Measurements from ENCODE around the gene CRB2. TPM values are rescaled to one million over a fixed set of nuclear protein-coding genes. Genes with fewer than 3 reads are reported as not detected.

Gene CRB2
- polyA plus RNA-seq, 1 donor: 0.12 TPM

DNA sequence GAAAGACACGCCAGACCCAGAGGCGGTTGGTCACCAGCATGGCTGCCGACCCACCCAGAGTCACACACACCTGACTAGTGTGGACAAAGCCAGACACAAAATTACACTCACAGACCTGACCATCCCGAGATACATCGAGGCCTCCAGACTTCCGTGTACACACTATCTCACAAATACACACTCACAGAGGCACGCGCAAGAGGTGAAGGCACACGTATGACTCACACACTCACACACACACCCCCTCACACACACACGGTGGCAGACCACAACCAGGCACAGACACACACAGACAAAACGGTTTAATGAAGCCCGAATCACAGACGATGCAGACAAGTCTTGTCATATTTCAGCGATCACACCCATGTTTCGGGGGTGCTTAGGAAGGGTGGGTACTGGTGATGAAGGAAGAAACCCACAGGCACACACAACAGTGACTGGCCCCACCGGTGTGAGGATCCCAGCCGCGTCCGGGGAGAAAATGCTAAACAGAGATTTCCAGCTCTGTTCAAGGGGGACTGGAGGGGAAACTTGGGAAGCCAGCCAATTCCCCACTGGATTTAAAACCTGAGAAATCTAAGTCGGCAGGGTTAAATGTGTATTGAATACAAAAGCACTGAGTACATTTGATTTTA, 51.3 kb downstream of the CRB2 start:
- DNase-seq: no peak

DNA sequence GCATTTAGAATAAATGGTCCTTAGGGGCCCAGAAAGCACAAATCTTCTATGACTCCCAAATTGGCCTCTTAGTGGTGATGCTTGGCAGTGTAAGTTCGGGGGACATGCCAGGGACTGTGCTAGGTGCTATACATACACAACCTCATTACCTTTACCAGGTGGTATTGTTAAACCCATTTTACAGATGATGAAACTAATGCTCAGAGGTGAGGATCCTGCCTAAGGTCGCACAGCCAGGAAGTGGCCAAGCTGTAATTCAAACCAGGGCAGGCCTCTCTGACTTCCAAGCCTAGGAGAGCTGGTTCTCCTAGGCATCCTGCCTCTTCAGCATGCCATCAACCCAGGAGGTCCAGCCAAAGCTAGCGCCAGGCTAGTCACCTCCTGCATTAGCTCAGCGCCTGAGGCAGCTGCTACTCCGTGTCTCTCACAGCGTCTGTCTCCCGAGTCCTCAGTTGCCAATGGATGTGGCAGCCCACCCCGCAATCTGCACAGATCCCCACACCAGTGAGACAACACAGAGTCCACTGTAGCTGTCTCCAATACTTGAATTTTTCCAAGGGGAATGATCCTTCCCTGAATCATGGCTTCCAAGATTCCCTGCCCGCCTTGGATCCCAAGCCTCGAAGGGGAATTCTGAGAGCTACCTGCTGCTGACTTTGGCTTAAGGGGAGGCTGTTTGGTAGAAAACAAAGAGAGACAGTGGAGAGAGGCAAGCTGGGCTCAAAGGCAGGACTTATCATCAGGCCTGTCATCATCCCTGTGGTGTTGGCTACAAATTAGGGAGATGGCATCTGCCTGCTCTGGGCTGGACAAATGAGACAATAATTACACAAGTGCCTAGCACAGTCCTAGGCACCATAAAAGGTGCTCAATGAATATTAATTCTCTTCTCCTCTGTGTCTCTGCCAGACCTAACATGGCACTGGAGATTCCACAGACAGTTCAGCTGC, 52.6 kb downstream of the CRB2 start:
- DNase-seq: no peak

DNA sequence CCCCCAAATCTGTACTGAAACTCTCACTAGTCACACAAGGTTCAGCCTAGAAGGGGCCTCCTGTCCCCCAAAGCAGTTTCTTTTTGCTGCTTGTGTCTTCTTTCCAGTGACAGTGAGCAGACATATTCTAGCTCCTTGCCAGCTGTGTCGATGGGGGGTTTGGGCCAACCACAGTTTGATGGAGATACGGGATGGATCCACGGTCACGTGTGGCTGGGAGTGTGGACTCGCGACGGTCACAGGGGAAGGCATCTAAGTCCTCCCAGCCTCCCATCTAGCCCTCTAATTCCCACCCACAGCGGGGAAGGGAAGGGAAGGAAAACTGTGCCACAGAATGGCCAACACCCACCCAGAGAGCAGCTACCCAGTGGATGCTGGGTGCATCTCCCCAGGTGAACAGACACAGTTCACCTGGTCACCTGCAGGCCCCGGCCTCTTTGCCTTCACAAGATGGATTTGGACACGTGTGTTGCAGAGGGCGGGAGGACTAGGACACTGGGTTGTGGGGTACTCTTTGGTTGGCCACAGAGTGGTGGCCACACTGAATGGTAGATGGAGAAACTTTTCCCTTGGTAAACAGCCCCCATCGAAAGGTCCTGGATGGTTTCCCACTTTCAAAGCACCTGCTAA, 54.4 kb downstream of the CRB2 start:
- DNase-seq: no peak

DNA sequence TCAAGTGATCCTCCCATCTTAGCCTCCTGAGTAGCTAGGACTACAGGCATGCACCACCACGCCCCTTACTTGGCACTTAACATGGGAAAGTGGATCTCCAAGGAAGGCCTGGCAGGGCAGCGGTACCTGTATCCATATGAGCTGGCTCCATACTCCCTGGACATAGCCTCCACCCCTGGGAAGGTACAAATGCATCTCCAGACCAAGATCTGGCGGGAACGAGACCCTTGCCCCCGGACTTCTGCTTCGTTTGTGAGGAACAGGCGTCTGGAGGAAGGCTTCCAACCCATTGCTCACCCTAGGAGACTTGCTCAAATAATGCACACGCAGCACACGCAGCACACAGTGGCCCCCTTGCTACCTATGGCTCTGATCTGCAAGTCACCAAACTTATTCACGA, 55.2 kb downstream of the CRB2 start:
- DNase-seq: no peak

DNA sequence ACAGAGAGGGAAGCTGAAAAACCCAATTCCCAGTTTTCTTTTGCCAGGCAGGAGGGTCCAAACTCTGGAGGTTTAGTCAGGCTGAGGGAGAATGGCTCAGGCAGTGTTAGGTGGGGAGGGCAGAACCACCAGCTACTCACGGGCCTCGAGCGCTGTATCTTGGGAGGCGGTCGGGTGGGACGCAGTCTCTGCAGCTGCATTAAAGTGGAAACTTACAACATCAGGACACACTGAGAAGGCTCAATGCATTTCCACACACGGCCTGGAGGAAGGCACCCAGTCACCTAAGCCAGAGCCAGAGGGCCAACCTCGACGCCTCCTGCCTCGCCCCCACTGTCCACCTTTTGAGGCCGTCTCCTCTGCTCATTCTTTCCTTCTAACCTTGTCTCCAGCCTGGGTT, 55.6 kb downstream of the CRB2 start:
- DNase-seq: no peak

DNA sequence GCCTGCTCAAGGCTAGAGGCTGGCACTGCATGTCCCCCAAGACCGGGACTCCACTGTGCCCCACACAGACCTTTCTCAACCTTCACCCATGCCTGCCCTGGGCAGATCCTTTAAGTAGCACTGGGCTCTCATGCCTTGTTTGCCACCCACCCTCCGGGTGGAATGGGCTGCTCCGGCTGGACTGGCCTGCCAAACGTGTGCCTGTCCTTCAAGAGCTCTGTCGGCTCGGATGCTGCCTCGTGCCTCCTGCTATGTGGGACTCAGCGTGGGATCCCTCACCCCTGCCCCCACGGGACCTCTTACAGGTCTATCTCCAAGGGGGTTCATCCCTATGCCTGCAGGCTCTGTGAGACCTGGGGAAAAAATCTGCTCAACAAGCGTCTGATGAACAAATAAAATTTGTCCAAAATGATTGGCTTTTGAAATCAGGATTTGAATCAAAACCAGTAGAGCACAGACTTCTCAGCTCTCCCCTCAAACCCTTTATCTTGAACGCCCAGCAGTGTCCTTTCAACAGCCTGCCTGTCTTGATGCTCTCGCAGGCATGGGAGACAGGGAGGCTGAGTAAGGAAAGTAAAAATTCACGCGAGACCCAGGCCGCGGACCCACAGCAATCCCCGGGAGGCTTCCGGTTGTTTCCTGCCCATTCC, 56.3 kb downstream of the CRB2 start:
- DNase-seq: no peak

DNA sequence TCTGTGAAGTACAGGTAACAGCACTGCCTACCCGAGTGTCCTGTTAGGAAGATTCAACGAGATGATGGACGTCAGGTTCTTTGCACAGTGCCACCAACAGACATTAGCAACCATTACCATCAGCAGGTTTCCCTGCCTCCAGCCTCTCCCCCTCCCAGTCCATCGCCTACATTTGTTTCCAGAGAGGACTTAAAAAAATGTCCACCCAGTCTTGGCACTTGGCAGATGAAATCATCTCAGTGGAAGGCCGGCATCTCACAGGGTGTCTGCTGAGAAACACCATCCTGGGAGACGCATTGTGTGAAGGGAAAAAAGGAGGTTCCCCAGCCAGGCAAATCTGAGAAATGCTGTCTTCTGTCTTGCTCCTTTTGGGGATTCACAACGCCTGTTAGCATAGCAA, 58.2 kb downstream of the CRB2 start:
- DNase-seq: no peak

DNA sequence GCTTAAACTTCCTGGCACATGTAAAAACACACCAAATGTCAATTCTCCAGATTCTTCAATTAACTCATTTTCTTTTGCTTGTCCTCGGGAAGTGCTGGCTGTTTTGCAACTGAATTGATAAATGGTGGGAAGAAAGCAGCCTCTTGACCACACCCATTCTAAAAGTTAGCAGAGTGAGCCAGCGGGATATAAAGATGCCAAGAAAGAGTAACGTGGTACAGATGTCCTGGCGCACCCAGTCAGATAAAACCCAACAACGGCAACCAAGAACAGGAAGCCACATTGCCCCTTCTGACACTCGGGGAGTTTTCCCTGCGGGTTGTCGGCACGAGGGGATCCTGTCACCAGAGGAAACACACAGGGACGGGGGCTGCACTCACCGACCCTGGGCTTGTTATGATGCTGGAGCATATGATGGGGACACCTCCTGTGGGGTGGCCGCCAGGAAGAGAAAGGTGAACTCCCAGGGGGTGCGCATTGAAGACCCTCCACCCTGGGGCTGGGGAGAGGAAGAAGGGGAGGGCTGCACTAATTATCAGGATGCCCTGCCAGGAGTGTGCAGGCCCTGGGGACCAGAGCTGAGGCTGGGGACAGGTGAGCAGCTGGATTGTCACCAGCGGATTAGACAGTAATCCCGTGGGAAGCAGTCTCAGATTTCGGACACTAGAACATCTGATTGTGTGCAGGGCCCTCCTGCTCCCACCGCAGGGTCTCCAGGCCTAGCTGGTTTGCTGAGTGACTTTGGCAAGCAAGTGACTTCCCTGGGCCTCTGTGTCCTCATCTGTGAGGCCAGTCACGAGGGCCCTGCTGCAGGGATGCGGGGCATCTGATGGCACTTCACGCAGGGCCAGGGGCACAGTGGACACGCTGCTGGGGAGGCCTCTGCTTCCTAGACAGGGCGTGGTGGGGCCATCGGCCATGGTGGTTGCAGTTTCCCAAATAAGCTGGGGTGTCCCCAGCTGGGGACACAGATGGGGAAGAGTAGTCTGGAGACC, 59.2 kb downstream of the CRB2 start:
- no peak for DNase-seq

DNA sequence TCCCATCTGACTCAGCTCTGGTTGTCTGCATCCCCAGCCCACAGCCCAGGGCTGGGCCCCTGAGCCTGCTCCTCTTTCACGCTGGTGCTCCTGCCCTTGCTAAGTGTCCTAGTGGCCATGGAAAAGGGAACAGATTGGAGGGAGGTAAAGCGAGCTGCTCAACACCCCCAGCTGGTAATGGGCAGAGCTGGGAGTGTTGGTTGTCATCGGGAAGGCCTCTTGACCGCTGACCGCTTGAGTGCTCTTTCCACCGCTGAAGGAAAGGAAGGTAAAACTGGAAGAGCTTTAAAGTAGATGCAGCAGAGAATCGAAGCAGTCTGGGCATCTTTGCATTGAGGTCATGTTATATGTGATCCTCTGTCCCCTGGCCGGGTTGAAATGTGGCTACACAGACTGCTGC, 60.2 kb downstream of the CRB2 start:
- no peak for DNase-seq

DNA sequence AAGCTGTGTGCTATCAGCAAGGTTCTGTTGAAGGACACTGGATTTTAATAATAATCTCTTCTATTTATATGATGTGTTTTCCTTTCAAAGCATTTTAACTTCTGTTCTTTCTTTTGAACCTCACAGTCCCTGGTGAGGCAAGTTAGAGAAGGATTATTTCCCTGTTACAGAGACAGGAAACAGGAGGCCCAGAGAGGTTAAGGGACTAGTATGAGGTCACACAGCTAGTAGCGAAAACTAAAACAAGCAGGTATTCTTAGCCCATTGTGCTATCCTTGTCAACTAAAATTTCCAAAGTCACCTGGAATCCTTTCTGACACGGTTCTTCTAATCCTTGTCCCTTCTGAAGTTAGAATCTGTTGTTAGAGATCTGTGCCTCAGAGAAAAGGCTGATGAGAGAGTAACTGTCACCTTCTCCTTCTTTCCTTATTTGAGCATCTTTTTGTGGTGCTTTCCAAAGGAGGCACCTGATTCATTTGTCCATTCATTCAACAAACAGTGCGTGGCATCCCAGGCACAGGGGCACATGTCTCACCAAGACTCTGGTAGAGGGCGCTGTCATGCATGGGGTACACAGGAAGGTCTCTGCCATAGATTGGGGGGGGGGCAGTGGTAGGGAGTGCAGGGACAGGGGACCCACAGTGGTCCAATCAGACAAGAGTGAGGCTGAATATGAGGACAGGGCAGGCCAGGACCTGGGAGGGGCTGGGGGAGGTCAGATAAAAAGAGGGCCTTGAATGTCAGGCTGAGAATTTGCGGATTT, 61.5 kb downstream of the CRB2 start:
- no peak for DNase-seq

DNA sequence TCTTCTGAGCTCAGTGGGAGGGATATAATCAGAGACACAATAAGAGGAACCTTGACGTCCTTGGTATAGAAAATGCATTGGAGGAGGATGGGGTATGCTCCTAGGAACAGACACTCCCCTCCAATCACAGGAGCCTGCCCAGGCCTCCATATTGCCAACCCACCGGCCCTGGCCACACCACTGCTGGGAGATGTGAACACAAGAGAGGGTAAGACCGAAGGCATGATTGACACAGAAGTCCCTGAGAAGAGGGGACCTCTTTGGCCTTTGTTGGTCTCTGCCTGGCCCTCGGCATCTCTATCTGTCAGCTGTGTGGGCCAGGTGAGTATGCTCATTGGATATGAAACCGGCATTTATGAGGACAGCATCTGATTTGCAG, 62.0 kb downstream of the CRB2 start:
- DNase-seq: no peak

DNA sequence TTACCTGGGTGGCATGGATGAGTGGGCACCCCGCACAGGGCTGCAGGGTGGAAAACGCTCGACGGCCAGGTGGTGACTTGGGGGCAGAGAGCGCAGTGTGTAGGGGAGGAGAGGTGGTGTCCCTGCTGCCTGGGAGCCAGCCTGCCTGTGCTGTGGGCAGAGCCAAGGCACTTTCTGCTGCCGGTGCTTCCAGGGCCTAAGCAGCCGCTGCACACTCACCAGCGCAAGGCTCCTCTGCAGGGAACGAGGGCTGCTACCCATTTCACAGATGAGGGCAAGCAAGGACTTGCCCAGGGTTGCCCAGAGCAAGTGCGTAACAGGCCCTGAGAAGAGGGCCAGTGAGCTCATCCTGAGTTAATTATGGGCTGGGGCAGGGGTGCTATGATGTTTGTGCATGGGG, 62.5 kb downstream of the CRB2 start:
- DNase-seq: no peak

DNA sequence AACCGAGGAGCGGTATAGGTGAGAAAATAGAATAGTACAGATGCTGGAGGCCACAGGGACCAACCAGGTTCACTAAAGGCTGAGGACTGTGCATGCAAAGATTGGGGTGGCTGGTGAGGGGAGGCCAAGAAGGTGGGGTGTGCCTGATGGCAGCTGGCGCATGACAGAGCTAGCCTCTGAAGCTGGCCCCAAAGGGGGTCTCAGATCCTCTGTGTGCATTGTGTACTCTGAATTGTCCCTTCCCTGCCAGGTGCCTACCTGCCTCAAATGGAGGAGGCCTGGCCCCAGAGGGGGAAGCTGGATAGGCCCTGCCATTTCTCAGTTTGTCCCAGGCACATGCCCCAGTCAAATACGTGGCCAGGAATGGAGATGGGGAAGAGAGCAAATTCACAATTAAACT, 63.1 kb downstream of the CRB2 start:
- no peak for DNase-seq

DNA sequence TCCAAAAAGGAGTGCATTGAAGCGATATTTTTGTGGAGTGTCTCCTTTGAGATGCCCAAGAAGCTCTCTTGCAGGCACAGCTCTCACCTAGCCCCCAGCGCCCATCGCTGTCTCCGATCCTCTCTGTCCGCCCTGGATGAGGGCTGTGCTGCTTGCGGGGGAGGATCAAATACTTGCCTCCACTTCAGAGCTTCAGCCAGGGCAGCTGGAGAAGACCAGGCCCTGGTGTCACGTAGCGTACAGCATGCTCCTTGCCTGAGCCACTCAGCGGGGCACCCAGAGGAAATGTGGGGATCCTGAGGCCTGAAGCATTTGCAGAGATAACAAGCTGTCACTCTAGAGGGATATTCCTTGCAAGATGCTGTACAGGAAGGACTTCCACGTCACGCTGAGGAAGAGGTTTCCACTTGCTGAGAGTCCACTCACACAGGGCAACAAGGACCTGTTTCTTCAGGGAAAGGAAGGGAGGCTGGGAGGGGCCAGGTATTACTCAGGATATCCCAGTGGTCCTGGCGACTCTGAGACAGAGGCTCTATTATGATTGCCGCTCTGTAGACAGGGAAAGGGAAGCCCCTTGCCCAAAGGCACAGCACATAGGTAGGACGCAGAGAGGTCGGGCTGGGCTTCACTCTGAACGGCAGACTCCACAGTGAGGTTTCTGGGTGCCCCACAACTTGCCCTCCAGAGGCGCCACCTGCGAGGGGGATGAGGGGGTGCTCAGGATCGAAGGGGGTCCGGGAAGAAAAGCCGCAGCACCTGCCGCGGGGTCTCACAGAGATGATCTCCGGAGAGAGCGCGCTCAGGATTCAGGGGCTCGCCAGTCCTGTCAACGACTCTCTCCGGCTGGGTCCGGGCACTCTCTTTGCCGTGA, 64.0 kb downstream of the CRB2 start:
- DNase-seq: no peak

DNA sequence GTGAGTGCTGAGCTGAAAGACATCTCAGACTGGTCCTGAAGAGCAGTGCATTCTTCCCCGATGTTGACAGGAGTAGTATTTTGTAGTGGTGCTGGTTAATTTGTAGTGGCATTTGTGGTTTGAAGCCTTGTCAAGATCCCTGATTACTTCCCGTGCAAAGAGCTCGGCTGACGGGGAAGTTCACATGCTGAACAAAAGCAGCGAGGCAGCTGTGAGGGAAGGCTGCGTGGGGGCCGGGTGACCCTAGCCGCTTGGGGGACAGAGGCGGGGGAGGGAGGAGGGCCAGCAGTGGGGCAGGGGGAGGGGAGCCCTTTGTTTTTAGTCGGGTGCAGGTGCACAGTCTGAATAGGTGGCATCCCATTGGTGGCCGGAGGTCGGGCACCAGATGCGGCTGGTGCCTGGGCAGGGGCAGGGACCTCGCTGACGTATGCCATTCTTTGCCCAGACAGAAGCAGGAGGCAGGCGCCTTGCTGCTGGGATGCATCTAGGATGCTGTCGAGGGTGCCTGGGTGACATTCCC, 64.7 kb downstream of the CRB2 start:
- no peak for DNase-seq

DNA sequence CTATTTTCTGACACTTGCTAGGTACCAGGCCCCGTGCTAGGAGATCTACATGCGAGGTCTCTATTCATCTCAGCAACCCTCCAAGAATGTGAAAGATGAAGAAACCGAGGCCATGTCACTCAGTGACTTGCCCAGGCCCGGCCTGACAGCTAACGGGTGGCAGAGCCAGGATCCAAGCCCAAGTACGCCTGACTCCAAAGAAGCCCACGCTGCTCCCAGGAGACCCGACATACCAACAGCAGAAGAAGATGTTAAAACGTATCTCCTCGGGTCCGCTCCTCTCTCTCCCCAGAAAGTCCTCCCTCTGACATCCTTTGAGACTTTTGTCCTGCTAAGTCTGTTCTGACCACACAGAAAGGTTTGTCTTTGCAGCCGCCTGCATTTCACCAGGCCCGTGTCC, 65.2 kb downstream of the CRB2 start:
- DNase-seq: no peak

DNA sequence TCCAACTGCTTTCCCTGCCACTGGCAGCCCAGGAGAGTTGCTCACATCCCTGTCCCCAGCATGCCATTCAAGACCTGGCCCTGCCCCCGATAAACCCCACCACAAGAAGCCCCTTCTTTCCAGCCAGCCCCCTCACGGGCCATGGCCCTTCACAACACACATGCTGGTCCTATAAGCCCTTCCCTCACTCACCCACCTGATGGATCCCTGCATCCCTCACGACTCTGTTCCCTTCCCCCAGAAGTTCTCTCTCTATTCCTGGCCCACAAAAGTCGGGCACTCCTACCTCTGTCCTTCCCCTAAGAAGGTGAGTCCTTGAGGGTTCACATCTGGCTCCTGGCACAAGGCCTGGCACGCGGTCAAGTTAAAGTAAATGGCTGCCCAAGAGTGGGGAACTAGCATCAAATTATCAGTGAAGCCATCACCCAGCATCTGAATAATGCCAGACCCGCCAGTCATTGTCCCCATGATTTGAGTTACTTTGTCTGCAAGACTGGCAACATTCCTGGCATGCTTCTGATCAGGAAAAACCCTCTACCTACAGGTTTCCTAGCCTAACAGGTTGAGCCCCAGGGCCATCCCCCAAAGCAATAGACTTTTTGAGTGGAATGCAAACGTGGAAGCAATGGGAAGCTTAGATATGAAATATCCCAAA, 65.9 kb downstream of the CRB2 start:
- no peak for DNase-seq

DNA sequence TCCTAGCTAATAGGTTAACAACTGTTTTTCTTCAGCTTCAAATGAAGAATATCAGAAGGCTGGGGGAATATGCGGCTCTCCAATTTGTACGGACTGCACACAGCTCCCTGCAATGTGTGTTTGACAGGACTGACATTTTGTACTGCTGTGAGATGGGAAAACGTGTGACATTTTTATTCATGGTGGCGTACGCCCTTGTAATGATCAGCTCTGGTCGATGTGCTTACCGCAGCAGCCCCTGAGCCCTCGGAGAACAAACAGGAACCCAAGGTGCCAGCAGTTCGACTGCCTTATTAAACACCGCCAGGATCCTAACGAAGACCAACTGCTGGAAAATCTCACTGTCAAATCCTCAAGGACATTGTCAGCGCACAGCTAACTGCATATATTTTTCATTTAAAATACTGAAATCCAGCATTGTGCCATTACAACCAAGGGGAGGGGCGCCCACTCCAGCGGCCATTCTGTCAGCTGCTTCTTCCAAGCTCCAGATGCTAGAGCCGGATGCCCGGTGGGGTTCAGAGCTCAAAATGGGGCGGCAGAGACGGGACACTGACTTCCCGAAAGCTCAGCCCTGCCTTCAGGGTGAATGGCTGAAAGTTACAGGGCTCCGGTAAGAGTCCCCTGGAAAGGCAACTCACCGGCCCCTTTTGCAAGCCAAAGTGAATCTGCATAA, 66.8 kb downstream of the CRB2 start:
- DNase-seq: no peak

DNA sequence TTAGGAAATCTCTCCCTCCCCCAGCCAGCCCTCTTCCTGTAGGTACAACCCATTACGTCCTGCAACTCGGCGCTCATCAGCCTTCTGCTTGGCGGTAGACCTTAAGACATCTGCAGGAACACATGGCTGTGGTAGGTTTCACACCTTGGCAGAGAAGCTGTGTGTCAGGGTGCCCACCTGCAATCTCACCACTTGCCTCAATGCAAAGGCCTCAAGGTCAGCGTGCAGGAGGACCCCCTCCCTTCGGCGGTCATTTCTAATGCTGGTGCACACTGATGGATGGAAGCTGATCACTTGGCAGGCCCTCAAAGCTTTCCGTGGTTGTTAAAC, 67.3 kb downstream of the CRB2 start:
- no peak for DNase-seq
